A673 (cell line): ENCODE measurements around the gene RBMY1F.
"Not testable (repeated sequence)": the region's sequence is repeated elsewhere in the genome, so short reads cannot be mapped to it uniquely, and the experiment has no call there.

Experiments
- CTCF ChIP-seq: fragments of 300-800, 200-600 bp; sonication (generic); conservative IDR thresholded peaks from 2 replicates; pipeline ENCODE4 v1.5.1; 2017; ENCODE audit warnings: low read depth, mild to moderate bottlenecking, antibody characterized with exemption, low read length, moderate library complexity, mixed read lengths
- EZH2 ChIP-seq: fragments of 200-600 bp; sonication (generic); IDR thresholded peaks from 2 replicates; pipeline ENCODE4 v1.6.1; 2017; ENCODE audit warnings: borderline replicate concordance, low read depth, mild to moderate bottlenecking, mixed read lengths, antibody characterized with exemption, low read length; ENCODE audit not compliant: poor library complexity, severe bottlenecking

GRCh38 chrY:22182823-22183222 lies at the start of gene RBMY1F:
- TF ChIP-seq CTCF, EZH2: not testable (repeated sequence)
